A549 (cell line): Measurements from ENCODE around the gene RUNX2. TPM values are rescaled to one million over a fixed set of nuclear protein-coding genes. Genes with fewer than 3 reads are reported as not detected.
"Not testable (repeated sequence)": the region's sequence is repeated elsewhere in the genome, so short reads cannot be mapped to it uniquely, and the experiment has no call there.

Experiments used
- ATAC-seq, 2 experiments: fragments of 200-7000 bp in 1 of 2; fragments of >200 bp in 1 of 2; cut with Nextera tagmentation in 1 of 2; cut with Tn5 transposase in 1 of 2; 3 replicates each; pipeline versions ENCODE4 v1.8.0 to v1.9.1; 2018 to 2020; ENCODE audit warnings: mild to moderate bottlenecking in 1 of 2, moderate library complexity in 1 of 2
- CTCF ChIA-PET: fragments of 300-600 bp; sonication (Branson Sonifier 250); formaldehyde crosslinking; extraction: SDS; loops from one replicate; lab custom pipeline; 2021; ENCODE audit warnings: antibody characterized with exemption, inconsistent platforms; lab: Yijun Ruan, JAX
- POLR2A ChIA-PET: fragments of 350-600 bp; formaldehyde crosslinking; extraction: SDS; loops from one replicate; lab custom pipeline; 2021; ENCODE audit warnings: antibody characterized with exemption, inconsistent platforms; lab: Yijun Ruan, JAX
- DNase-seq, 2 experiments: peaks; one replicate each; pipeline versions ENCODE4 v3.0.0 to v3.0.0-alpha.2; 2011 to 2016; ENCODE audit warnings: low read depth in 1 of 2, low spot score in 1 of 2
- FAIRE-seq: peaks from 2 replicates; lab custom pipeline; 2011; peaks lifted over from hg19 to GRCh38; lab: Jason Lieb, UNC
- H3K27ac ChIP-seq, 2 experiments: fragments of >200 bp; sonication (Bioruptor Twin); formaldehyde crosslinking; 3 replicates each; pipeline ENCODE4 v1.5.1; 2016 to 2017
- H3K4me1 ChIP-seq: fragments of >200 bp; sonication (Bioruptor Twin); formaldehyde crosslinking; 3 replicates; pipeline ENCODE4 v1.6.1; 2016
- H3K4me2 ChIP-seq: fragments of >200 bp; sonication (Bioruptor Twin); formaldehyde crosslinking; 3 replicates; pipeline ENCODE4 v1.6.1; 2016
- H3K4me3 ChIP-seq: fragments of >200 bp; sonication (Bioruptor Twin); formaldehyde crosslinking; 3 replicates; pipeline ENCODE4 v1.5.1; 2016
- H3K9me3 ChIP-seq: fragments of >200 bp; sonication (Bioruptor Twin); formaldehyde crosslinking; 3 replicates; pipeline ENCODE4 v1.6.1; 2016
- CBX8 ChIP-seq: fragments of 200-600 bp; sonication (generic); IDR thresholded peaks from 2 replicates; pipeline ENCODE4 v1.6.1; 2016
- HOXB13 ChIP-seq: fragments of 250-450 bp; sonication (Bioruptor Pico); IDR thresholded peaks from 2 replicates; pipeline ENCODE4 v1.5.0; 2020; ENCODE audit warnings: low read depth, mild to moderate bottlenecking, moderate library complexity
- JUN ChIP-seq, 2 experiments: fragments of >200 bp; sonication (Bioruptor Twin); formaldehyde crosslinking; IDR thresholded peaks; 2 replicates in 1 of 2; 3 replicates in 1 of 2; pipeline ENCODE4 v1.6.1; 2016 to 2017
- KDM1A ChIP-seq: fragments of 200-600 bp; sonication (generic); IDR thresholded peaks from 2 replicates; pipeline ENCODE4 v1.6.1; 2016; ENCODE audit warnings: low read depth, mild to moderate bottlenecking
- KDM5A ChIP-seq: fragments of 200-600 bp; sonication (generic); IDR thresholded peaks from 2 replicates; pipeline ENCODE4 v1.6.1; 2016; ENCODE audit warnings: antibody characterized with exemption, mild to moderate bottlenecking
- MAFK ChIP-seq: fragments of 450-650 bp; IDR thresholded peaks from 2 replicates; pipeline ENCODE4 v1.6.1; 2014; ENCODE audit not compliant: partially characterized antibody
- MYC ChIP-seq: IDR thresholded peaks from 2 replicates; pipeline ENCODE4 v1.6.1; 2012; ENCODE audit warnings: mild to moderate bottlenecking, inconsistent platforms, low read length, improper control_type of control experiment, borderline replicate concordance
- NPAS2 ChIP-seq: fragments of 250-450 bp; sonication (Bioruptor Pico); IDR thresholded peaks from 2 replicates; pipeline ENCODE4 v1.8.0; 2022; ENCODE audit warnings: mild to moderate bottlenecking, moderate library complexity, borderline replicate concordance
- NR3C1 ChIP-seq: fragments of >200 bp; sonication (Bioruptor Twin); formaldehyde crosslinking; IDR thresholded peaks from 3 replicates; pipeline ENCODE4 v1.6.1; 2017
- PHF8 ChIP-seq: fragments of 200-600 bp; sonication (generic); IDR thresholded peaks from 2 replicates; pipeline ENCODE4 v1.6.1; 2016; ENCODE audit warnings: low read depth, mild to moderate bottlenecking, antibody characterized with exemption, moderate library complexity, borderline replicate concordance
- RFX5 ChIP-seq: fragments of 450-650 bp; IDR thresholded peaks from 2 replicates; pipeline ENCODE4 v1.7.1; 2014; ENCODE audit warnings: antibody characterized with exemption, mild to moderate bottlenecking, moderate library complexity
- WGBS: methylation state at CpG from one replicate; pipeline ENCODE4 v1.1.6; 2017; ENCODE audit errors: missing lambda C conversion rate; 5-methylcytosine and 5-hydroxymethylcytosine counted together
- polyA plus RNA-seq, 4 experiments: library from polyadenylated mRNA; depleted of rRNA in 3 of 4; stranded (reverse); fragments of >200 nt; fragmentation: RNase III in 1 of 4; extraction: RNeasy Plus Mini Kit Qiagen cat#74134 plus additional on column Dnase treatment in 1 of 4; gene quantifications; 2 replicates in 3 of 4; 3 replicates in 1 of 4; pipeline ENCODE4 v1.2.3, GENCODE V29; 2011 to 2017
- TF ChIP-seq, protein P1 (sequence below): fragments of 150-350 bp; IDR thresholded peaks from 2 replicates; pipeline ENCODE4 v1.6.1; 2014; ENCODE audit warnings: low read depth, mild to moderate bottlenecking, low read length
- TF ChIP-seq, protein P2 (sequence below): IDR thresholded peaks from 2 replicates; pipeline ENCODE4 v1.6.1; 2012
- TF ChIP-seq, protein P3 (sequence below): fragments of 200-600 bp; sonication (generic); IDR thresholded peaks from 2 replicates; pipeline ENCODE4 v1.6.1; 2016; ENCODE audit warnings: antibody characterized with exemption, mild to moderate bottlenecking, moderate library complexity
- TF ChIP-seq, protein P4 (sequence below): fragments of 250-450 bp; sonication (Bioruptor Pico); IDR thresholded peaks from 2 replicates; pipeline ENCODE4 v1.5.0; 2020; ENCODE audit warnings: low read depth, mild to moderate bottlenecking, moderate library complexity
- TF ChIP-seq, protein P5 (sequence below): fragments of 250-450 bp; sonication (Bioruptor Pico); IDR thresholded peaks from 2 replicates; pipeline ENCODE4 v1.5.0; 2021; ENCODE audit warnings: mild to moderate bottlenecking, moderate library complexity, borderline replicate concordance

RUNX2 gene
- polyA plus RNA-seq, 2 of the 4 experiments (the other 2 are of a cell fraction) = 0.13 to 0.83 TPM

DNA sequence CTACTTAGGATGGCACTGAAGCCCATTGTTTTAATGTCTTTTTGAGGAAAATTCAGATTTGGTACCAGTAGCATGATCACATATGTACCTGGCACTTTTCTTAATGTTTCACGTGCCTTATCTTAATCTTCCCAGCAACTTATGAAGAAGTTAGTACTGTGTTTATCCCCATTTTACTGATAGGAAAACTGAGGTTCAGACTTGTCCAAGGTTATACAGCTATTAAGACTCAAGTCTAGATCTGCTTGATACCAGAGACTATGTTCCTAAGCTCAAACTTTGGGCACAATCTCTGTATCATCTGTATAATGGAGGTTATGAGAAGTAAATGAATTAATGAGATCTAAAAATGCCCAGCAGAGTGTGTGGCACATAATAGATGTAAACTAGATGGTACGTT, 229.3 kb downstream of the RUNX2 start:
- no peaks in the 10 kb centered on the region for H3K4me1 ChIP-seq
- H3K4me3 ChIP-seq = no peak overlapping the region
- H3K4me2 ChIP-seq = no peak overlapping the region
- no peak for TF ChIP-seq PHF8
- TF ChIP-seq, protein P1, sequence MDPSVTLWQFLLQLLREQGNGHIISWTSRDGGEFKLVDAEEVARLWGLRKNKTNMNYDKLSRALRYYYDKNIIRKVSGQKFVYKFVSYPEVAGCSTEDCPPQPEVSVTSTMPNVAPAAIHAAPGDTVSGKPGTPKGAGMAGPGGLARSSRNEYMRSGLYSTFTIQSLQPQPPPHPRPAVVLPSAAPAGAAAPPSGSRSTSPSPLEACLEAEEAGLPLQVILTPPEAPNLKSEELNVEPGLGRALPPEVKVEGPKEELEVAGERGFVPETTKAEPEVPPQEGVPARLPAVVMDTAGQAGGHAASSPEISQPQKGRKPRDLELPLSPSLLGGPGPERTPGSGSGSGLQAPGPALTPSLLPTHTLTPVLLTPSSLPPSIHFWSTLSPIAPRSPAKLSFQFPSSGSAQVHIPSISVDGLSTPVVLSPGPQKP = no peak
- no peak overlapping the region for H3K27ac ChIP-seq
- FAIRE-seq (no peak), DNase-seq (no peak), ATAC-seq (no peak)
- POLR2A ChIA-PET = no interaction called here
- no peaks in the 10 kb centered on the region for H3K9me3 ChIP-seq
- CTCF ChIA-PET = interaction anchor here (1.5 kb wide), 1 partner anchor 157 kb away, joined by 4 read pairs; no protein-coding TSS in a partner anchor
- WGBS = 53% methylated on average over 2 of the region's 2 CpGs

GRCh38 chr6:45558858-45559257, 230.7 kb downstream of the RUNX2 start:
- TF ChIP-seq MYC (no peak), MAFK (no peak), RFX5 (no peak), CBX8 (no peak), KDM5A (no peak), HOXB13 (CRISPR knock-in tag) (no peak), KDM1A (no peak), JUN (IDR thresholded peaks at IDR 0.05) (no peak), NR3C1 (no peak), NPAS2 (CRISPR knock-in tag) (no peak)
- TF ChIP-seq, protein P2, sequence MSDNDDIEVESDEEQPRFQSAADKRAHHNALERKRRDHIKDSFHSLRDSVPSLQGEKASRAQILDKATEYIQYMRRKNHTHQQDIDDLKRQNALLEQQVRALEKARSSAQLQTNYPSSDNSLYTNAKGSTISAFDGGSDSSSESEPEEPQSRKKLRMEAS = no peak
- TF ChIP-seq, protein P3, sequence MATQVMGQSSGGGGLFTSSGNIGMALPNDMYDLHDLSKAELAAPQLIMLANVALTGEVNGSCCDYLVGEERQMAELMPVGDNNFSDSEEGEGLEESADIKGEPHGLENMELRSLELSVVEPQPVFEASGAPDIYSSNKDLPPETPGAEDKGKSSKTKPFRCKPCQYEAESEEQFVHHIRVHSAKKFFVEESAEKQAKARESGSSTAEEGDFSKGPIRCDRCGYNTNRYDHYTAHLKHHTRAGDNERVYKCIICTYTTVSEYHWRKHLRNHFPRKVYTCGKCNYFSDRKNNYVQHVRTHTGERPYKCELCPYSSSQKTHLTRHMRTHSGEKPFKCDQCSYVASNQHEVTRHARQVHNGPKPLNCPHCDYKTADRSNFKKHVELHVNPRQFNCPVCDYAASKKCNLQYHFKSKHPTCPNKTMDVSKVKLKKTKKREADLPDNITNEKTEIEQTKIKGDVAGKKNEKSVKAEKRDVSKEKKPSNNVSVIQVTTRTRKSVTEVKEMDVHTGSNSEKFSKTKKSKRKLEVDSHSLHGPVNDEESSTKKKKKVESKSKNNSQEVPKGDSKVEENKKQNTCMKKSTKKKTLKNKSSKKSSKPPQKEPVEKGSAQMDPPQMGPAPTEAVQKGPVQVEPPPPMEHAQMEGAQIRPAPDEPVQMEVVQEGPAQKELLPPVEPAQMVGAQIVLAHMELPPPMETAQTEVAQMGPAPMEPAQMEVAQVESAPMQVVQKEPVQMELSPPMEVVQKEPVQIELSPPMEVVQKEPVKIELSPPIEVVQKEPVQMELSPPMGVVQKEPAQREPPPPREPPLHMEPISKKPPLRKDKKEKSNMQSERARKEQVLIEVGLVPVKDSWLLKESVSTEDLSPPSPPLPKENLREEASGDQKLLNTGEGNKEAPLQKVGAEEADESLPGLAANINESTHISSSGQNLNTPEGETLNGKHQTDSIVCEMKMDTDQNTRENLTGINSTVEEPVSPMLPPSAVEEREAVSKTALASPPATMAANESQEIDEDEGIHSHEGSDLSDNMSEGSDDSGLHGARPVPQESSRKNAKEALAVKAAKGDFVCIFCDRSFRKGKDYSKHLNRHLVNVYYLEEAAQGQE = no peak
- TF ChIP-seq, protein P4, sequence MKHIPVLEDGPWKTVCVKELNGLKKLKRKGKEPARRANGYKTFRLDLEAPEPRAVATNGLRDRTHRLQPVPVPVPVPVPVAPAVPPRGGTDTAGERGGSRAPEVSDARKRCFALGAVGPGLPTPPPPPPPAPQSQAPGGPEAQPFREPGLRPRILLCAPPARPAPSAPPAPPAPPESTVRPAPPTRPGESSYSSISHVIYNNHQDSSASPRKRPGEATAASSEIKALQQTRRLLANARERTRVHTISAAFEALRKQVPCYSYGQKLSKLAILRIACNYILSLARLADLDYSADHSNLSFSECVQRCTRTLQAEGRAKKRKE (CRISPR knock-in tag) = no peak
- TF ChIP-seq, protein P5, sequence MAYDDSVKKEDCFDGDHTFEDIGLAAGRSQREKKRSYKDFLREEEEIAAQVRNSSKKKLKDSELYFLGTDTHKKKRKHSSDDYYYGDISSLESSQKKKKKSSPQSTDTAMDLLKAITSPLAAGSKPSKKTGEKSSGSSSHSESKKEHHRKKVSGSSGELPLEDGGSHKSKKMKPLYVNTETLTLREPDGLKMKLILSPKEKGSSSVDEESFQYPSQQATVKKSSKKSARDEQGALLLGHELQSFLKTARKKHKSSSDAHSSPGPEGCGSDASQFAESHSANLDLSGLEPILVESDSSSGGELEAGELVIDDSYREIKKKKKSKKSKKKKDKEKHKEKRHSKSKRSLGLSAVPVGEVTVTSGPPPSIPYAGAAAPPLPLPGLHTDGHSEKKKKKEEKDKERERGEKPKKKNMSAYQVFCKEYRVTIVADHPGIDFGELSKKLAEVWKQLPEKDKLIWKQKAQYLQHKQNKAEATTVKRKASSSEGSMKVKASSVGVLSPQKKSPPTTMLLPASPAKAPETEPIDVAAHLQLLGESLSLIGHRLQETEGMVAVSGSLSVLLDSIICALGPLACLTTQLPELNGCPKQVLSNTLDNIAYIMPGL (CRISPR knock-in tag) = no peak

DNA sequence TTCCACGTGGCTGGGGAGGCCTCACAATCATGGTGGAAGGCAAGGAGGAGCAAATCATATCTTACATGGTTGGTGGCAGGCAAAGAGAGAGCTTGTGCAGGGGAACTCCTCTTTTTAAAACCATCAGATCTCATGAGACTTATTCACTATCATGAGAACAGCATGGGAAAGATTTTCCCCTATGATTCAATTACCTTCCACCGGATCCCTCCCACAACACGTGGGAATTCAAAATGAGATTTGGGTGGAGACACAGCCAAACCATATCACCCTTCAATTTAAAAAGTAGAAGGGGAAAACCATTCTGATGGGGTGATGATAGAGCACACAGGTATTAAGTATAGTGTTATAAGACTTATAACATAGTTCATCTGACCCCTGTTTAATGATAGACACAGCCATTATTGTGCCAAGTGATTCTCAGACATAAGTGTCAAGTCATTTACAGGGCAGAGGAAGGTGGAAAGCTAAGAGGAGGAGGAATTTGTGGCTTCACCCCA, 232.2 kb downstream of the RUNX2 start:
- H3K4me3 ChIP-seq, ATAC-seq, FAIRE-seq, H3K4me2 ChIP-seq, DNase-seq, H3K27ac ChIP-seq, POLR2A ChIA-PET, H3K9me3 ChIP-seq, H3K4me1 ChIP-seq, CTCF ChIA-PET: not testable (repeated sequence)
- 21% methylated on average over 3 of the region's 3 CpGs for WGBS

More at GRCh38 chr6:45558858-45559257, 230.7 kb downstream of the RUNX2 start:
- CTCF ChIA-PET = no interaction called here
- Histone ChIP-seq H3K4me3 (no peak overlapping the region), H3K4me1 (no peaks in the 10 kb centered on the region), H3K4me2 (no peak overlapping the region), H3K9me3 (no peaks in the 10 kb centered on the region), H3K27ac (no peak overlapping the region)
- POLR2A ChIA-PET = no interaction called here
- no peak for FAIRE-seq
- no peak for ATAC-seq
- no peak for DNase-seq
